Esophagus squamous epithelium (tissue), 5 donors: ENCODE data around the gene CTPS2. TPM values are rescaled to one million over a fixed set of nuclear protein-coding genes. Genes with fewer than 3 reads are reported as not detected.
"Not testable (repeated sequence)": the region's sequence is repeated elsewhere in the genome, so short reads cannot be mapped to it uniquely, and the experiment has no call there.

Experiments used
- DNase-seq: peaks from one replicate; lab custom pipeline; 2025; lab: John Stamatoyannopoulos, UW
- H3K27ac ChIP-seq, 4 donors: fragments of 200-600 bp; sonication (generic); one replicate each; pipeline ENCODE4 v1.5.1; 2016 to 2019; ENCODE audit warnings: mild to moderate bottlenecking in 1 of 4
- H3K27me3 ChIP-seq, 4 donors: fragments of 200-600 bp; sonication (generic); 1 replicate in 3 of 4; 2 replicates in 1 of 4; pipeline versions ENCODE4 v1.5.1 to v1.6.0; 2017 to 2021; ENCODE audit warnings: antibody characterized with exemption in 1 of 4
- H3K36me3 ChIP-seq, 3 donors: fragments of 200-600 bp; sonication (generic); one replicate each; pipeline ENCODE4 v1.5.1; 2016 to 2019
- H3K4me1 ChIP-seq, 3 donors: fragments of 200-600 bp; sonication (generic); one replicate each; pipeline ENCODE4 v1.5.1; 2017 to 2019
- H3K4me3 ChIP-seq, 4 donors: fragments of 200-600 bp; sonication (generic); 1 replicate in 3 of 4; 2 replicates in 1 of 4; pipeline ENCODE4 v1.5.1; 2016 to 2019; ENCODE audit warnings: mild to moderate bottlenecking in 2 of 4, moderate library complexity in 1 of 4
- H3K9me3 ChIP-seq, 3 donors: fragments of 200-600 bp; sonication (generic); one replicate each; pipeline ENCODE4 v1.5.1; 2016 to 2019
- POLR2A ChIP-seq, 4 donors: fragments of 450-650 bp; IDR thresholded peaks; one replicate each; pipeline ENCODE4 v1.6.1; 2017; ENCODE audit warnings: antibody characterized with exemption in 4 of 4, mild to moderate bottlenecking in 4 of 4, moderate library complexity in 3 of 4
- WGBS, 2 donors: methylation state at CpG; one replicate each; pipeline ENCODE4 v1.1.5; 2018; 5-methylcytosine and 5-hydroxymethylcytosine counted together
- intact Hi-C: fragments of 100-400 bp; cut with DNase I; formaldehyde crosslinking; loops from one replicate; pipeline ENCODE4 v1.15.0; 2022
- total RNA-seq, 4 donors: library from RNA; depleted of rRNA; stranded (reverse); fragments of >200 nt; gene quantifications; one replicate each; pipeline ENCODE4 v1.1.0, GENCODE V29; 2016
- TF ChIP-seq, protein P1 (sequence below), 6 experiments: fragments of 450-650 bp in 4 of 6; fragments of 200-600 bp in 2 of 6; sonication (generic) in 2 of 6; IDR thresholded peaks; one replicate each; pipeline ENCODE4 v1.5.1; 2016 to 2019; ENCODE audit warnings: antibody characterized with exemption in 6 of 6, mild to moderate bottlenecking in 4 of 6, moderate library complexity in 4 of 6
- donor health status: DM: yes; HTN: yes; CAD: no.

The CTPS2 gene
- total RNA-seq, 4 donors from 2014 or later: 4.1 to 9.7 (median 6.3) TPM

DNA sequence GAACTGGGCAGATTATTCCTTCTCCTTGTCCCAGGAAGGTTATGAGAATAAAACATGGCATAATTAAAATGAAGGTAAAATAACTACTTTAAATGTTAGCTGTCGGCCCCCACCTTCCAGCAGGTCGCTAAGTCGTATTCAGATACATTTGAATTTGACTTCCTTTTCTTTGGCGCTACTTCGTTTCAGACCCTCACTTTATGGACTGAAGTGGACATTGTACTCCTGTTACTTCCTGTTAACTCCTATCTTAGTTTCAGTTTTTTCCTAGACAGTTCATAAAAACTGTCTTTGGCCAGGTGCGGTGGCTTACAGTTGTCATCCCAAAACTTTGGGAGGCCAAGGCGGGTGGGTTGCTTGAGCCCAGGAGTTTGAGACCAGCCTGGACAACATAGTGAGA, 12.6 kb upstream of the CTPS2 start:
- Histone ChIP-seq H3K27ac (no peak overlapping the region), H3K27me3 (no peaks in the 10 kb centered on the region), H3K36me3 (no peaks in the 10 kb centered on the region), H3K9me3 (no peaks in the 10 kb centered on the region), H3K4me1 (peaks cover 11 to 27% (median 13%) of the 10 kb centered on the region in 3 donors), H3K4me3 (no peak overlapping the region)
- WGBS, 2 donors: 94% methylated on average over 7 of the region's 7 CpGs
- no peak for DNase-seq
- intact Hi-C loops: loop anchor here (10.0 kb wide), 1 partner anchor 60 kb away; the partner anchor contains the start of gene TXLNG
- no peak for TF ChIP-seq POLR2A (IDR thresholded peaks at IDR 0.05)
- TF ChIP-seq, protein P1, sequence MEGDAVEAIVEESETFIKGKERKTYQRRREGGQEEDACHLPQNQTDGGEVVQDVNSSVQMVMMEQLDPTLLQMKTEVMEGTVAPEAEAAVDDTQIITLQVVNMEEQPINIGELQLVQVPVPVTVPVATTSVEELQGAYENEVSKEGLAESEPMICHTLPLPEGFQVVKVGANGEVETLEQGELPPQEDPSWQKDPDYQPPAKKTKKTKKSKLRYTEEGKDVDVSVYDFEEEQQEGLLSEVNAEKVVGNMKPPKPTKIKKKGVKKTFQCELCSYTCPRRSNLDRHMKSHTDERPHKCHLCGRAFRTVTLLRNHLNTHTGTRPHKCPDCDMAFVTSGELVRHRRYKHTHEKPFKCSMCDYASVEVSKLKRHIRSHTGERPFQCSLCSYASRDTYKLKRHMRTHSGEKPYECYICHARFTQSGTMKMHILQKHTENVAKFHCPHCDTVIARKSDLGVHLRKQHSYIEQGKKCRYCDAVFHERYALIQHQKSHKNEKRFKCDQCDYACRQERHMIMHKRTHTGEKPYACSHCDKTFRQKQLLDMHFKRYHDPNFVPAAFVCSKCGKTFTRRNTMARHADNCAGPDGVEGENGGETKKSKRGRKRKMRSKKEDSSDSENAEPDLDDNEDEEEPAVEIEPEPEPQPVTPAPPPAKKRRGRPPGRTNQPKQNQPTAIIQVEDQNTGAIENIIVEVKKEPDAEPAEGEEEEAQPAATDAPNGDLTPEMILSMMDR (IDR thresholded peaks at IDR 0.05): no peak

DNA sequence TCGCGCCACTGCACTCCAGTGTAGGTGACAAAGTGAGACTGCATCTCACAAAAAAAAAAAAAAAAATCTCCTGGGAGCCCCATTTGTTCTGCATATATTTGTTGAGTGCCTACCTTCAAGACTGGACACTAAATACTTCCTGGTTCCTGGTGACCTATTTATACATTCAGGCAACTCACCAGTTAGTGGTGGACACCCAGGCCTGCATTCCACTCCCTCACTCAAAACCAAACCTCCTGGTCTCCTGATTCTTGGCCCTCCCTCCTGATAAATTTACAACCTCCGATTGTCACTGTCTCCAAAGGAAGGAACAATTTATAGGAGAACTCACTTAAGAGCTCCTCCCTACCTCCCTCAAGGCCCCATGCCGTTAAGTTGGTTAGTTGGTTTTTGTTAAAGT, 10.0 kb upstream of the CTPS2 start:
- 79 to 90% methylated on average over 3 to 4 of the region's 4 CpGs for WGBS, 2 donors
- H3K36me3 ChIP-seq: no peaks in the 10 kb centered on the region
- H3K27ac ChIP-seq: no peak overlapping the region
- no peaks in the 10 kb centered on the region for H3K27me3 ChIP-seq
- TF ChIP-seq, protein P1 (IDR thresholded peaks at IDR 0.05): no peak
- TF ChIP-seq POLR2A (IDR thresholded peaks at IDR 0.05): no peak
- no peak for DNase-seq
- intact Hi-C loops: loop anchor here (10.0 kb wide), 1 partner anchor 62 kb away; the partner anchor contains the start of gene TXLNG
- H3K4me1 ChIP-seq: peaks cover 11 to 27% (median 13%) of the 10 kb centered on the region in 3 donors
- H3K4me3 ChIP-seq: no peak overlapping the region
- H3K9me3 ChIP-seq: no peaks in the 10 kb centered on the region

DNA sequence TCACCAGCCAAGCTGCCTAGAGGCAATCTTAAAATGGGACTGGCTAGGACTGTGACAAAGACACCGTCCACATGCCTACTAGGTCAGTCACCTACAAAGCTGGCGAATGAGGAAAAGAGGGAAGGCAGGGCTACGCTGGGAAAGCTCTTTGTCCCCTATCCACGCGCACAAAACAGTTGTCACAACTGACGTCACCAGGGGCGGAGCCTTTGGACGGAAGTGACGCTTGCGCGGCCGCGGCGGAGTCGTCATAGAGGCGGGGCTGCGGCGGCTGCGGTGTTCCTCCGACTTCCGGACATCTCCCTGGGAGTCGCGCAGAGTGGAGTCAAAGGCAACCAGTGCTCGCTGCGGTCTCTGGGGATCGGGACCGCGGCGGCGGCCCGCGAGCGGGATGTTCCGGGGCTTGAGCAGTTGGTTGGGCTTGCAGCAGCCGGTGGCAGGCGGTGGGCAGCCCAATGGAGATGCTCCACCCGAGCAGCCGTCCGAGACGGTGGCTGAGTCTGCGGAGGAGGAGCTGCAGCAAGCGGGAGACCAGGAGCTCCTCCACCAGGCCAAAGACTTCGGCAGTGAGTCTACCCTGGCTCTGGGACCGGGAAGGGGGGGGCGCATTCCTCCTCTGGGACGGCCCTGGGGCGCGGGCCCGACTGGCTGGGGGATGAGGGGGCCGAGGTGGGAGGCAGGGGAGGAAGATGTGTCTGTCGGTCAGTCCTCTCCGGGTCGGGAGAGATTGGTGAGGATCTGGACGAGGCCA, 7.0 kb upstream of the CTPS2 start, which contains the start of gene SYAP1:
Gene SYAP1, plus strand, starts transcription at position 279 of the 751 bp plus-strand sequence. Its CDS starts 113 bp downstream, at position 392.
- WGBS, 2 donors: 0% methylated on average over 1 to 19 of the region's 54 CpGs
- peak; percentile 78 for DNase-seq
- peak within 1 kb of the TSS; percentile 59 to 92 (median 71) for H3K4me3 ChIP-seq
- no peaks in the 10 kb centered on the region for H3K9me3 ChIP-seq
- peak within 1 kb of the TSS; percentile 90 to 97 (median 93) for H3K27ac ChIP-seq
- intact Hi-C loops: loop anchor here (10.0 kb wide), 1 partner anchor 65 kb away; the partner anchor contains the start of gene TXLNG
- TF ChIP-seq, protein P1 (IDR thresholded peaks at IDR 0.05): no peak
- TF ChIP-seq POLR2A (IDR thresholded peaks at IDR 0.05): peak in 3 of 4 donors; percentile 91 to 96 (median 95)
- no peaks in the 10 kb centered on the region for H3K27me3 ChIP-seq
- H3K36me3 ChIP-seq: no peaks in the 10 kb centered on the region
- peaks cover 11 to 27% (median 13%) of the 10 kb centered on the region in 3 donors for H3K4me1 ChIP-seq

DNA sequence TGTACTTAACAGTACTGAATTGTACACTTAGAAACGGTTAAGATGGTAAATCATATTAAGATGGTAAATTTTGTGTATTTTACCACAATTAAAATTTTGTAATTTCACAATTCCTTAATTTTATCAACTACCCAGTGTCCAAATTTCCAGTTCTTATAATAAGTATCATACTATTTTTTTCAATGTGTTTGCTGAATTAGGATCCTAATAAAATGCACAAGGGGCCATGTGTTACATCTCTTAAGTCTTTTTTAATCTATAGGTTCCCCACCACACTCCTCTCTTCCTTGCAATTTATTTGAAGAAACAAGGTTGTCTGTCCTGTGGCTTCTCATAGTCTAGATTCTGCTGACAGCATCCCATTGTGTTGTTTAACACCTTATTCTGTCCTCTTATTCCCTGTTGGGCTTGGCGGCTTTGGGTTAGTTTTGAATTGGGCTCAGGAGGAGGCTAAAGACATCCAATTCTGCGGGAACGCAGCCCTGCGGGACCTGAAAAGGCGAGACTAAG, 6.4 kb upstream of the CTPS2 start:
- Histone ChIP-seq H3K9me3 (no peaks in the 10 kb centered on the region), H3K4me3 (peak overlapping the region; percentile 59 to 92 (median 71)), H3K27ac (peak overlapping the region; percentile 90 to 97 (median 93)), H3K4me1 (peaks cover 11 to 27% (median 13%) of the 10 kb centered on the region in 3 donors), H3K36me3 (no peaks in the 10 kb centered on the region), H3K27me3 (no peaks in the 10 kb centered on the region)
- 15 to 44% methylated on average over 2 to 5 of the region's 6 CpGs for WGBS, 2 donors
- no peak for DNase-seq
- intact Hi-C loops: no loop called here
- TF ChIP-seq POLR2A (IDR thresholded peaks at IDR 0.05): no peak
- TF ChIP-seq, protein P1 (IDR thresholded peaks at IDR 0.05): no peak

DNA sequence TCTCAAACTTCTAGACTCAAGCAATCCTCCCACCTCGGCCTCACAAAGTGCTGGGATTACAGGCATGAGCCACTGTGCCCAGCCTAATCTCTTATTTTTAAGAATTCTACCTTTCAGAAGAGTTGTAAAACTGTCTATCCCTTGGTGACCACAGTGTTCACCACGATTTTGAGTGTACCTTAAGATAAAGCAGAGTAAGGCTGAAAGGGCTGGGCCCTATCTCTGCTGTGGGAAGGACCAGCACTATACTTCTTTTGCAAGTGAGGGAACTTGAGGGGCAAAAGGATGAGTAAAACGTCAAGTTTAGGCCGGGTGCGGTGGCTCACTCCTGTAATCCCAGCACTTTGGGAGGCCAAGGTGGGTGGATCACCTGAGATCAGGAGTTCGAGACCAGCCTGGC, 4.0 kb upstream of the CTPS2 start:
- H3K9me3 ChIP-seq, DNase-seq, intact Hi-C loops, H3K27me3 ChIP-seq, H3K4me3 ChIP-seq, H3K36me3 ChIP-seq, H3K27ac ChIP-seq: not testable (repeated sequence)
- WGBS, 2 donors: 60 to 78% methylated on average over 2 to 4 of the region's 6 CpGs
- peaks cover 11 to 16% (median 12%) of the 10 kb centered on the region in 3 donors for H3K4me1 ChIP-seq

DNA sequence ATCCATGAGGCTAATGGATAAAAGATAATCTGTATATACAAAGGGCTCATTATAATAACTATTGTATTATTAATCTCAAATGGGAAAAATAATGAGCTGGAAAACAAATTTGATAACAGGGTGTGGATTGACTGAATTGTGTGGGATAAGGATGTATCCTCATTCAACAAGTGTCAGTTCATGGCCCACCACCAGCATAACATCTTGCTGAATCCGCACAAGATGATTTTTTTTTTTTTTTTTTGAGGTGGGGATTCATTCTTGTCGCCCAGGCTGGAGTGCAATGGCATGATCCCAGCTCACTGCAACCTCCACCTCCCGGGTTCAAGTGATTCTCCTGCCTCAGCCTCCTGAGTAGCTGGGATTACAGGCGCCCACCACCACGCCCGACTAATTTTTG, 3.2 kb upstream of the CTPS2 start:
- intact Hi-C loops, H3K4me1 ChIP-seq, H3K36me3 ChIP-seq, DNase-seq, H3K27me3 ChIP-seq, H3K9me3 ChIP-seq, H3K27ac ChIP-seq, H3K4me3 ChIP-seq: not testable (repeated sequence)
- WGBS, 2 donors: 77 to 95% methylated on average over 5 to 6 of the region's 6 CpGs
